Progenitor cell of endocrine pancreas (in vitro differentiated cells): Measurements from ENCODE around the gene NOCT. TPM values are rescaled to one million over a fixed set of nuclear protein-coding genes. Genes with fewer than 3 reads are reported as not detected.

Experiments
- DNase-seq: peaks from one replicate; pipeline ENCODE4 v3.0.0; 2021; ENCODE audit warnings: low spot score; ENCODE audit not compliant: unreplicated experiment
- H3K27ac Mint-ChIP-seq: 2 replicates; pipeline ENCODE4 v1.8.0; 2021; ENCODE audit warnings: mild to moderate bottlenecking, moderate library complexity, mixed read lengths
- H3K27me3 Mint-ChIP-seq: 2 replicates; pipeline ENCODE4 v1.8.0; 2021; ENCODE audit warnings: mixed read lengths
- H3K36me3 Mint-ChIP-seq: 2 replicates; pipeline ENCODE4 v1.8.0; 2022; ENCODE audit warnings: mixed read lengths; ENCODE audit not compliant: insufficient read depth
- H3K4me1 Mint-ChIP-seq: 2 replicates; pipeline ENCODE4 v1.8.0; 2021; ENCODE audit warnings: low read depth, mixed read lengths
- H3K4me3 Mint-ChIP-seq: 2 replicates; pipeline ENCODE4 v1.8.0; 2021; ENCODE audit warnings: low read depth, mild to moderate bottlenecking, moderate library complexity, mixed read lengths
- H3K9me3 Mint-ChIP-seq: 2 replicates; pipeline ENCODE4 v1.8.0; 2021; ENCODE audit warnings: low read depth, mixed read lengths
- total RNA-seq: library from RNA; stranded (reverse); gene quantifications from 2 replicates; pipeline ENCODE4 v1.2.1, GENCODE V29; 2021
- TF ChIP-seq, protein P1 (sequence below): fragments of 200-600 bp; sonication (generic); IDR thresholded peaks from one replicate; pipeline ENCODE4 v1.5.0; 2021; ENCODE audit warnings: antibody characterized with exemption, mild to moderate bottlenecking; ENCODE audit not compliant: unreplicated experiment

The NOCT gene
- total RNA-seq, 1 donor from 2014 or later = 32.2 TPM

DNA sequence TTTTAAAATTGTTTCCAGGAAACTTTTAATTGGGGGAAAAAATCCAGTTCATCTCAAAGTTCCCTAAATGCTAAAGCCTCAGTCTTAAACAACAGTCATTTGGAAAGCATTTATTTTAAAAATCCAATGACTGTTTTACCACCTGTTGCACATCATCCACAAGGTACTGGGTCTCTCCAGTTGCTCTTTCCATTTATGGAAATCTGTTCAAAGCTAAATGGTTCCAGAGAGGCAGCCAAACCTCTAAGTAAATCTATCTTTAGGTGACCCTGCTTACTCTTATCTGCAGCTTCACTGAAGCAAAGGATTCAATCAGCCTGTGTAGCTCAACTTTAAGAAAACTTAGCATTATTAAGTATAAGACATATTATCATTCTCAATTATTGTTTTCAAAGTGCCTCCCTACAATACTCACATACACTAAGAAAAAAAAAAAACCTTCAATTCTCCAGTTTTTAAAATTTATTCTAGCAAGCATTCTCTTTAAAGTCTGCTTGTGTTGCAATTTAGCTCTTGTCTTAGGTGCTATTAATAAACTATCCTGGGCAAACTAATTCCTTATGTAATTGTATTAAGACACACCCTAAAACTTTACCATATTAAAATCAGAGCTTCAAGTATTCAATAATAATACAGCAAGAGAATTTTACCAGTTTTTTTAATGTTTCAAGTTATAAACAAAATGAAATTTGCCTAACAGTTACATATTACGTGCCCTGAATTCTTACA, 60.6 kb downstream of the NOCT start:
- Mint-ChIP-seq H3K9me3 (no peaks in the 10 kb centered on the region), H3K27ac (no peak overlapping the region), H3K36me3 (peaks cover 6% of the 10 kb centered on the region), H3K4me1 (peaks cover 5% of the 10 kb centered on the region), H3K27me3 (no peaks in the 10 kb centered on the region), H3K4me3 (no peak overlapping the region)
- TF ChIP-seq, protein P1, sequence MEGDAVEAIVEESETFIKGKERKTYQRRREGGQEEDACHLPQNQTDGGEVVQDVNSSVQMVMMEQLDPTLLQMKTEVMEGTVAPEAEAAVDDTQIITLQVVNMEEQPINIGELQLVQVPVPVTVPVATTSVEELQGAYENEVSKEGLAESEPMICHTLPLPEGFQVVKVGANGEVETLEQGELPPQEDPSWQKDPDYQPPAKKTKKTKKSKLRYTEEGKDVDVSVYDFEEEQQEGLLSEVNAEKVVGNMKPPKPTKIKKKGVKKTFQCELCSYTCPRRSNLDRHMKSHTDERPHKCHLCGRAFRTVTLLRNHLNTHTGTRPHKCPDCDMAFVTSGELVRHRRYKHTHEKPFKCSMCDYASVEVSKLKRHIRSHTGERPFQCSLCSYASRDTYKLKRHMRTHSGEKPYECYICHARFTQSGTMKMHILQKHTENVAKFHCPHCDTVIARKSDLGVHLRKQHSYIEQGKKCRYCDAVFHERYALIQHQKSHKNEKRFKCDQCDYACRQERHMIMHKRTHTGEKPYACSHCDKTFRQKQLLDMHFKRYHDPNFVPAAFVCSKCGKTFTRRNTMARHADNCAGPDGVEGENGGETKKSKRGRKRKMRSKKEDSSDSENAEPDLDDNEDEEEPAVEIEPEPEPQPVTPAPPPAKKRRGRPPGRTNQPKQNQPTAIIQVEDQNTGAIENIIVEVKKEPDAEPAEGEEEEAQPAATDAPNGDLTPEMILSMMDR = no peak
- no peak for DNase-seq

DNA sequence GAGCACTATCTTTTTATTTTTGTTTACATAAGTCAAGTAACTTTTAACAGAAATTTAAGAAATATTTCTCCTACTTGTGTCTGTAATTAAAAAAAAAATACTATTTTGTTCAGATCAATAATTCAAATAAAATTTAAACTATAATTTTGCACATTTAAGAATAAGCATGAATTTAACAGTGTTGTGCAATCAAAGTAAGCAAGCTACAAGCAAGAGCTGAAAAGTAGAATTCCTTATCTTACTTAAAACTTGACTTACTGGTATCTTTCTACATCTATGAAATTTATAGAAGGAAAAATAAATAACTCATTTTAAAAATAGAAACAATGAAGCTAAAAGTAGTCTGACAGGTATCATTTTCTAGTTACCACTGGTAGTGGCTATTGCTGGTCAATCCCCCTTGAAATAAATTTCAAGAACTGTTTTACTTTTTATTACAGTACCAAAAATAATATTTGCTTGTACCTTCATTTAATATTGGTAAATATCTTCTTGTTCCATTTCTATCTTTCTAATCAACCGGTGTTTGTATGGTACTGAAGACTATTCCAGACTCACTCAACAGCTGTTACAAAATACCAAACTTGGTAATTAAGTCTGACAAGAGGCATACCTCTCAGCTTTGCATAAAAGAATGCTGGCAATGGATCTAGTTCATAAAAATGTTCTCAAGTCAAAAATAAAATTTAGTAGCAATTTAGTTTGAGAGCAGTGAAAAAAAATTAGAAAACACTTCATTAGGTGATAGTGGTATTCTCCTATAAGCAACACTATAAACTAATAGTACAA, 62.2 kb downstream of the NOCT start:
- DNase-seq = no peak
- Mint-ChIP-seq H3K4me3 (no peak overlapping the region), H3K4me1 (peaks cover 18% of the 10 kb centered on the region), H3K9me3 (no peaks in the 10 kb centered on the region), H3K27ac (no peak overlapping the region), H3K36me3 (no peaks in the 10 kb centered on the region), H3K27me3 (no peaks in the 10 kb centered on the region)
- TF ChIP-seq, protein P1 = no peak

DNA sequence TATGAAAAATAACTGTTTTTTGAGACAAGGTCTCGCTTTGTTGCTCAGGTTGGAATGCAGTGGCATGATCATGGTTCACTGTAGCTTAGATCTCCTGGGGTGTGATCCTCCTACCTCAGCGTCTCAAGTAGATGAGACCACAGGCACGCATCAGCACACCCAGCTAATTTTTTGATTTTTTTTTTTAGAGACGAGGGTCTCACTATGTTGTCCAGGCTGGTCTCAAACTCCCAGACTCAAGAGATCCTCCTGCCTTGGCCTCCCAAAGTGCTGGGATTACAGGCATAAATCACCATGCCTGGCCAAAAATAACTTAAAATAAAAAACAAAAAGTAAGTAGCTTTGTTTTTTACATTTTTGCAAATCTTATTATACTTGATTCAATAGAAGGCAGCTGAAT, 63.3 kb downstream of the NOCT start:
- Mint-ChIP-seq H3K27me3 (no peaks in the 10 kb centered on the region), H3K27ac (no peak overlapping the region), H3K9me3 (no peaks in the 10 kb centered on the region), H3K36me3 (no peaks in the 10 kb centered on the region), H3K4me3 (no peak overlapping the region), H3K4me1 (peaks cover 21% of the 10 kb centered on the region)
- no peak for DNase-seq
- TF ChIP-seq, protein P1 = no peak

DNA sequence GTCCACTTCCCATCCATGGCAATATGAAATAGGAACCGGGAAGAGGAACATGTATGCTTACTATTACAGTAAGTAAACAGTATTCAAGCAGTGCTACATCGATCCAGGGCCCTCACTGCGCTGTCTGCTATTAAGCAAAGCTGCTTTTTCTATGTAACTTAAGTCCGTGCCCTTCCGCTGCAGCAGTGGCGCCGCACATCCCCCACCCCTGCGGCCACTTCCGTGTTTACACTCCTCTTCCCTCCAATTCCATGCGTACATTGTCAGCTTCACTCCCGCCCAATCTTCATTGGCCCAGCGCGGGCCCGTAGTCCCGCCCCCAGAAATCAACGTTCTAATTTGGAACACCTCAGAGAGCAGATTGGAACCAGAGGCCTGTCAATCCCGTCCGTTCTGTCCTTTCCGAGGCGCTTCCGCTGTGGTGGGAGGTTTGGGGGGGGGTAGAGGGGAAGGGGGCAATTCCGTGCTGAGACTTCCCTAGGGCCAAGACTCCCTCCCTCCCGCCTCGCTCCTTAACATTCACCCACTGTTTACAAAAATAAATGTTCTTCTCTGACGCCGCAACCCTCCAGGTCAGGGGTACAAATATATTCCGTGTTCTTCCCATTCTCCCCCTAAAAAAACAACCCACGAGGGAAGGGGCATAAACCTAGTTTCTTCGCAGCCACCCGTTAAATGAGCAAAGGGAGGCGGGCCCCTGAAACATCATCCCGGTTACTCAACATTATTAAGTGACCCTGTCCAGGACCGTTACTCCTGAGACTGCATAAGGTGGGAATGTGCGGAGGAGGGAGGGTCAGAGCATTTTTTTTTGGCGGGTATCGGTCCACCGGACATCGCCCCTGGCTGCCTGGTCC, 67.4 kb downstream of the NOCT start:
- peak; percentile 80 for DNase-seq
- H3K27ac Mint-ChIP-seq = peak overlapping the region; percentile 99
- no peaks in the 10 kb centered on the region for H3K9me3 Mint-ChIP-seq
- TF ChIP-seq, protein P1 = no peak
- H3K4me1 Mint-ChIP-seq = peaks cover 25% of the 10 kb centered on the region
- H3K27me3 Mint-ChIP-seq = no peaks in the 10 kb centered on the region
- no peaks in the 10 kb centered on the region for H3K36me3 Mint-ChIP-seq
- peak overlapping the region; percentile 97 for H3K4me3 Mint-ChIP-seq

DNA sequence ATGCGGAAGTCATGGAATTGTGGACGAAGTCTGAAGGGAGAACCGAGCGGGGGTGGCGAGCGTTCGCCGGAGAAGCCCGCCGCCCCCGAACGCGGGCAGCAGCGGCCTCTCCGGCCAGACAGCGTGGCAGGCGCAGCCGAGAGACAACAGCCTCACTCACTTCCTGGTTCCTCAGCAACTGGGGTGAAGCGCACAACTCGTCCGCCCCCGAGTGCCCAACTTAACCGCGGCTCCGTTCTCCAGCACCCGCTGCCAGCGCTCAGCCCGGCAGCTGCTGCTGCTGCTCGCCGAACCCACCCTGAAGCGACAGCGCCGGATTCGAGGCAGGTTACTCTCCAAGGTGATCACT, 68.0 kb downstream of the NOCT start:
- TF ChIP-seq, protein P1 = peak; percentile 18
- Mint-ChIP-seq H3K36me3 (no peaks in the 10 kb centered on the region), H3K27me3 (no peaks in the 10 kb centered on the region), H3K9me3 (no peaks in the 10 kb centered on the region), H3K27ac (peak overlapping the region; percentile 99), H3K4me3 (peak overlapping the region; percentile 97), H3K4me1 (peaks cover 23% of the 10 kb centered on the region)
- peak; percentile 34 for DNase-seq
